GM18511 (cell line): Measurements from ENCODE around the gene CLCA2.

ENCODE experiments used
- ATAC-seq: cut with Tn5 transposase; IDR thresholded peaks from one replicate; pipeline ENCODE4 v1.9.1; 2021; ENCODE audit warnings: mild to moderate bottlenecking, moderate library complexity; ENCODE audit not compliant: unreplicated experiment

Gene CLCA2

GRCh38 chr1:86429835-86430234, 5.9 kb downstream of the CLCA2 start:
- no peak for ATAC-seq

- no peak for ATAC-seq
Observed at GRCh38 chr1:86430376-86430775, 6.4 kb downstream of the CLCA2 start.

GRCh38 chr1:86434059-86434458, 10.1 kb downstream of the CLCA2 start:
- ATAC-seq: no peak

GRCh38 chr1:86435327-86435726, 11.4 kb downstream of the CLCA2 start:
- ATAC-seq: no peak

GRCh38 chr1:86436041-86436440, 12.1 kb downstream of the CLCA2 start:
- no peak for ATAC-seq

GRCh38 chr1:86441581-86441980, 17.6 kb downstream of the CLCA2 start:
- ATAC-seq: no peak

- no peak for ATAC-seq
Observed at GRCh38 chr1:86441997-86442396, 18.0 kb downstream of the CLCA2 start.

GRCh38 chr1:86445919-86446318, 21.9 kb downstream of the CLCA2 start:
- no peak for ATAC-seq

GRCh38 chr1:86447198-86447790, 23.3 kb downstream of the CLCA2 start:
- no peak for ATAC-seq

- no peak for ATAC-seq
Observed at GRCh38 chr1:86448670-86449069, 24.7 kb downstream of the CLCA2 start.

- ATAC-seq: no peak
Observed at GRCh38 chr1:86449103-86449502, 25.1 kb downstream of the CLCA2 start.

GRCh38 chr1:86450847-86451246, 26.9 kb downstream of the CLCA2 start:
- peak; percentile 61 for ATAC-seq

- ATAC-seq: no peak
Observed at GRCh38 chr1:86453664-86454063, 29.7 kb downstream of the CLCA2 start.

- no peak for ATAC-seq
Observed at GRCh38 chr1:86455073-86455472, 31.1 kb downstream of the CLCA2 start.

- ATAC-seq: no peak
Observed at GRCh38 chr1:86460998-86461397, 37.0 kb downstream of the CLCA2 start.

- ATAC-seq: no peak
Observed at GRCh38 chr1:86461482-86461881, 37.5 kb downstream of the CLCA2 start.

GRCh38 chr1:86464819-86465218, 40.8 kb downstream of the CLCA2 start:
- ATAC-seq: no peak

- ATAC-seq: peak; percentile 41
Observed at GRCh38 chr1:86466109-86466844, 42.3 kb downstream of the CLCA2 start.

GRCh38 chr1:86466986-86467385, 43.0 kb downstream of the CLCA2 start:
- ATAC-seq: no peak

GRCh38 chr1:86468501-86468977, 44.6 kb downstream of the CLCA2 start, which contains the start of gene CLCA1:
CLCA1 (plus strand) TSS chr1:86468927; CDS start chr1:86468972, 45 bp downstream.
- ATAC-seq: no peak

GRCh38 chr1:86470859-86471258, 46.9 kb downstream of the CLCA2 start:
- ATAC-seq: no peak

- ATAC-seq: no peak
Observed at GRCh38 chr1:86471291-86471690, 47.3 kb downstream of the CLCA2 start.
